Upper lobe of left lung (tissue), 4 donors: ENCODE data around the gene HECA.

ENCODE experiments used
- CTCF ChIP-seq, 6 experiments: fragments of 450-650 bp in 4 of 6; fragments of 200-600 bp in 2 of 6; sonication (generic) in 2 of 6; IDR thresholded peaks; one replicate each; pipeline ENCODE4 v1.5.1; 2016 to 2019; ENCODE audit warnings: antibody characterized with exemption in 6 of 6
- POLR2AphosphoS5 ChIP-seq, 2 donors: sonication (generic); formaldehyde crosslinking; IDR thresholded peaks; one replicate each; pipeline ENCODE4 v1.5.1; 2017; ENCODE audit warnings: antibody characterized with exemption in 2 of 2

- TF ChIP-seq POLR2AphosphoS5 (IDR thresholded peaks at IDR 0.05) = no peak
- no peak for TF ChIP-seq CTCF (IDR thresholded peaks at IDR 0.05)
Observed at GRCh38 chr6:139166238-139166955, 31.5 kb downstream of the HECA start.
